Colonic mucosa (tissue), 4 donors: ENCODE results near the gene UGDH. TPM values are rescaled to one million over a fixed set of nuclear protein-coding genes. Genes with fewer than 3 reads are reported as not detected.

ENCODE experiments used
- DNase-seq: peaks from one replicate; pipeline ENCODE4 v3.0.0-alpha.2; 2020
- H3K27ac ChIP-seq: fragments of 200-600 bp; one replicate; pipeline ENCODE4 v1.8.0; 2021
- H3K27me3 ChIP-seq: fragments of 200-600 bp; one replicate; pipeline ENCODE4 v1.8.0; 2021
- H3K36me3 ChIP-seq: fragments of 200-600 bp; one replicate; pipeline ENCODE4 v1.8.0; 2021
- H3K4me1 ChIP-seq: fragments of 200-600 bp; one replicate; pipeline ENCODE4 v1.8.0; 2021; ENCODE audit warnings: mild to moderate bottlenecking
- H3K4me3 ChIP-seq: fragments of 200-600 bp; one replicate; pipeline ENCODE4 v1.8.0; 2021
- H3K9ac ChIP-seq, 2 donors: one replicate each; pipeline ENCODE4 v1.7.0; 2013; ENCODE audit warnings: control low read depth in 2 of 2, low read depth in 2 of 2, low read length in 2 of 2
- H3K9me3 ChIP-seq: fragments of 200-600 bp; one replicate; pipeline ENCODE4 v1.8.0; 2021
- CTCF ChIP-seq: fragments of 200-600 bp; IDR thresholded peaks from one replicate; pipeline ENCODE4 v1.8.0; 2022; ENCODE audit warnings: antibody characterized with exemption, mild to moderate bottlenecking
- intact Hi-C: fragments of 100-400 bp; cut with DNase I; formaldehyde crosslinking; loops from one replicate; pipeline ENCODE4 v1.14.1; 2022
- total RNA-seq, 2 donors: library from RNA; stranded (reverse); fragmentation: NEBNext Ultra II Directional in 1 of 2; extraction: Animal tissue kit (Norgen Biotek cat#: 25700) in 1 of 2; gene quantifications; one replicate each; pipeline ENCODE4 v1.2.1, GENCODE V29; 2021
- donor health status: healthy.
- donor health status: DM: no; HTN: no; CAD: no.
- donor health status: DM: no; HTN: no; CAD: no.

The UGDH gene
- total RNA-seq, 2 donors from 2014 or later = 265 to 328 TPM

DNA sequence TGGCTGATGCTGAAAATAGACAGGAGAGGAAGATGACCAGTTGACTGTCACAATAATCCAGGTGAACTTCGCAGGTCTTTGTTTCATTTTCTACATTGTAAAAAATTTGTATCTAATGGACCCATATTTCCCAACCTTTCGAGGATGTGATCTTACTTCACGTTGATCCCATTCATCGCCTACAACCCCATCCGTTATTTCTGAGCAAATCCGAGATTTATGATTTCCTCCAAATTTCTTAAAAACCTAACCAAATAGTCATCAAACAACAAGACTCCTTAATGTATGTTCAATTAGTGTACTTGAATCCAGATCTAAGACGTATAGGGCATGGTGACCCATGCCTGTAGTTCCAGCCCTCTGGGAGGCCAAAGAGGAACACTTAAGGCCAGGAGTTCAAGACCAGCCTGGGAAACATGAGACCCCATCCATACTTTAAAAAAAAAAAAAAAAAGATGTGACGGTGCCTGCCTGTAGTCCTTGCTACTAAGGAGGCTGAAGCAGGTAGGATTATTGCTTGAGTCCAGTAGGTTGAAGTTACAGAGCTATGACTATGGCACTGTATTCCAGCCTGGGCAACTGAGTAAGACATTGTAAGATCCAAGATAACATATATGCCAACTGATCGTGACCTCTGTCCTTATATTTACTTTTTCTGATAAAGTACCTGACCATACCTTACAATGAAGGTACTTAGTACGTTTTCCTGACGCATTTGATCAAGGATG, 74.2 kb downstream of the UGDH start:
- DNase-seq = no peak
- intact Hi-C loops = no loop called here

DNA sequence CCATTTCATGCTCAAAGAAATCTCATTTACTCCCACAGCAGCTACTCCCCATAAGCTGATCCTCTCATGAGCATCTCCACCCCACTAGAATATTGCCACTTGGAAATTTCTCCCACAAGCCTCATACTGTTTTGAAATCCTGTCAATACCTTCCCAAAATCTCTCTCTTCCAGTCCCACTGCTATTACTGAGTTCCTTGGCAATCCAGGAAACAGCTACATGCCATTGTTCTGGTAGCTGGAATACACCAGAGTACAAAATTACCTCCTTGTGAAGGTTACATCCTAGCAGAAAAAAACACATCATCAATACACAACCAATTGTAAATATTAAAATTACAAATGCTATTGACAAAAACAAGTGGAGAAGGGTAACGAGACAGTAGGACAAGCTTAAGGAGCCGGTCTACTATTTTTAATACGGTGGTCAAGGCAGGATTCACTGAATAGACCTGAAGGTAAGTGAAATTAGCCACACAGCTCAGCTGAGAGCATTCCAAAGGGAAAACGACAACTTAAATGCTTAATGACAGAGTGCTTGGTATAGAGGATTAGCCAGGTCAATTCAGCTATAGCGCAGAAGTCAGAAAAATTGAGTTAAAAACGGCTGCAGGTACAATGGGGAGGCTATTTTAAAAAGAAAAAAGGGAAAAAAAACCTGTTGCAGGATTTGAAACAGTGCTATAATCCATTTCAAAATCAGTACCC, 74.9 kb downstream of the UGDH start:
- Histone ChIP-seq H3K9me3 (no peaks in the 10 kb centered on the region), H3K27me3 (no peaks in the 10 kb centered on the region), H3K4me3 (no peak overlapping the region), H3K27ac (no peak overlapping the region), H3K9ac (no peak overlapping the region), H3K36me3 (peaks cover 26% of the 10 kb centered on the region), H3K4me1 (peaks cover 8% of the 10 kb centered on the region)
- intact Hi-C loops = no loop called here
- no peak for DNase-seq
- TF ChIP-seq CTCF = no peak

More for the DNA sequence above, 74.2 kb downstream of the UGDH start:
- Histone ChIP-seq H3K9ac (no peak overlapping the region), H3K4me1 (peaks cover 8% of the 10 kb centered on the region), H3K27me3 (no peaks in the 10 kb centered on the region), H3K36me3 (peaks cover 26% of the 10 kb centered on the region), H3K9me3 (no peaks in the 10 kb centered on the region), H3K27ac (no peak overlapping the region), H3K4me3 (no peak overlapping the region)
- no peak for TF ChIP-seq CTCF

DNA sequence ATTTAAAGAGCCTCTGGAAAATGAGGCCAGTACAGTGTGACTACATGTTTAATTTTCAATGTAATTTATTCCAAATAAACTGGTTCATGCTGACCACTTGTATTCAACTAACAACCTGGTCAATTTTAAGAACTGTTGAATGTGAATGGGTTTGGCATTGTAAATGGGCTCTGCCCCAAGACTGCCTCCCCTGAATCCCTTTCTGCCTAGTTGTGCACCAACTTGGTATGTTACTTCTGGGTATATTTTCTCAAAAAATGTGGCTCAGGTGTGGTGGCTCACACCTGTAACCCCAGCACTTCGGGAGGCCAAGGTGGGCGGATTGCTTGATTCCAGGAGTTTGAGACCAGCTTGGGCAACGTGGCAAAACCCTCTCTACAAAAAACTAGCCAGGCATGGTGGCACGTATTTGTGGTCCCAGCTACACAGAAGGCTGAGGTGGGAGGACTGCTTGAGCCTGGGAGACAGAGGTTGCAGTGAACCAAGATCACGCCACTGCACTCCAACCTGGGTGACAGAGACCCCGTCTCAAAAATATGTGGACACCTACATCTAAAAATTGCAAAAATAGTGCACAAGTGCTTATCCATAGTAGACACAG, 75.7 kb downstream of the UGDH start:
- H3K27ac ChIP-seq = no peak overlapping the region
- no peak overlapping the region for H3K4me3 ChIP-seq
- no peaks in the 10 kb centered on the region for H3K27me3 ChIP-seq
- H3K36me3 ChIP-seq = peaks cover 26% of the 10 kb centered on the region
- no peak for TF ChIP-seq CTCF
- intact Hi-C loops = no loop called here
- peaks cover 3% of the 10 kb centered on the region for H3K4me1 ChIP-seq
- H3K9ac ChIP-seq = no peak overlapping the region
- H3K9me3 ChIP-seq = no peaks in the 10 kb centered on the region
- DNase-seq = no peak

GRCh38 chr4:39450618-39451017, 76.6 kb downstream of the UGDH start:
- H3K27ac ChIP-seq = no peak overlapping the region
- no peak overlapping the region for H3K4me3 ChIP-seq
- no peaks in the 10 kb centered on the region for H3K9me3 ChIP-seq
- intact Hi-C loops = no loop called here
- H3K27me3 ChIP-seq = no peaks in the 10 kb centered on the region
- no peak overlapping the region for H3K9ac ChIP-seq
- no peak for TF ChIP-seq CTCF
- peaks cover 23% of the 10 kb centered on the region for H3K36me3 ChIP-seq
- no peak for DNase-seq
- peaks cover 1% of the 10 kb centered on the region for H3K4me1 ChIP-seq

Other genes with a start within 250 kb of the UGDH start
- gene RFC1, start 161.1 kb downstream of the UGDH start, total RNA-seq = 10 to 100 TPM; 28.2 to 28.7 TPM
- gene KLB, start 120.5 kb downstream of the UGDH start, total RNA-seq = under 1 TPM; 0.40 to 0.64 TPM
- gene RPL9, start 68.5 kb downstream of the UGDH start, total RNA-seq = 1,000 to 10,000 TPM; 1,123 to 1,383 TPM
- 10 to 100 TPM; 21.1 to 28.3 TPM for gene LIAS, start 68.4 kb downstream of the UGDH start, total RNA-seq
- gene SMIM14, start 111.4 kb upstream of the UGDH start, total RNA-seq = 100 to 1,000 TPM in 1 of 2 donors, 10 to 100 TPM in 1; 69.4 to 127 TPM
- 10 to 100 TPM; 99.0 to 99.6 TPM for gene UBE2K, start 170.7 kb upstream of the UGDH start, total RNA-seq